HepG2 (cell line): ENCODE data around the gene TMEM217.

Experiments used
- ATF2 ChIP-seq: sonication (generic); formaldehyde crosslinking; IDR thresholded peaks from 2 replicates; pipeline ENCODE4 v1.4.0; 2020; ENCODE audit warnings: missing genetic modification reagents
- KDM6A ChIP-seq: IDR thresholded peaks from 2 replicates; pipeline ENCODE4 v1.6.1; 2016; ENCODE audit warnings: low read depth
- KMT2B ChIP-seq: IDR thresholded peaks from 2 replicates; pipeline ENCODE4 v1.6.1; 2016; ENCODE audit warnings: missing genetic modification reagents, missing compliant biosample characterization
- MEIS2 ChIP-seq: sonication (generic); formaldehyde crosslinking; IDR thresholded peaks from 2 replicates; pipeline ENCODE4 v1.9.0; 2021; ENCODE audit warnings: mild to moderate bottlenecking, missing genetic modification reagents
- POGZ ChIP-seq: sonication (generic); formaldehyde crosslinking; IDR thresholded peaks from 2 replicates; pipeline ENCODE4 v1.4.0; 2020; ENCODE audit warnings: mild to moderate bottlenecking, missing genetic modification reagents
- RBM39 ChIP-seq: fragments of 200-400 bp; formaldehyde crosslinking; IDR thresholded peaks from one replicate; pipeline ENCODE4 v1.6.1; 2018; ENCODE audit warnings: antibody characterized with exemption, mild to moderate bottlenecking, low read depth, low read length; ENCODE audit not compliant: poor library complexity, severe bottlenecking
- SSRP1 ChIP-seq: IDR thresholded peaks from 2 replicates; pipeline ENCODE4 v1.6.1; 2016; ENCODE audit warnings: control low read depth
- TOE1 ChIP-seq: sonication (generic); formaldehyde crosslinking; IDR thresholded peaks from 2 replicates; pipeline ENCODE4 v1.4.0; 2020; ENCODE audit warnings: mild to moderate bottlenecking, missing genetic modification reagents
- ZKSCAN1 ChIP-seq: fragments of 150-350 bp; IDR thresholded peaks from 2 replicates; pipeline ENCODE4 v1.6.1; 2014; ENCODE audit warnings: low read length
- ZNF33B ChIP-seq: sonication (generic); formaldehyde crosslinking; IDR thresholded peaks from 2 replicates; pipeline ENCODE4 v1.5.1; 2020; ENCODE audit warnings: mild to moderate bottlenecking, missing genetic modification reagents
- TF ChIP-seq, protein P1 (sequence below): sonication (generic); formaldehyde crosslinking; IDR thresholded peaks from 2 replicates; pipeline ENCODE4 v1.5.0; 2020; ENCODE audit warnings: mild to moderate bottlenecking, missing genetic modification reagents, moderate library complexity

DNA sequence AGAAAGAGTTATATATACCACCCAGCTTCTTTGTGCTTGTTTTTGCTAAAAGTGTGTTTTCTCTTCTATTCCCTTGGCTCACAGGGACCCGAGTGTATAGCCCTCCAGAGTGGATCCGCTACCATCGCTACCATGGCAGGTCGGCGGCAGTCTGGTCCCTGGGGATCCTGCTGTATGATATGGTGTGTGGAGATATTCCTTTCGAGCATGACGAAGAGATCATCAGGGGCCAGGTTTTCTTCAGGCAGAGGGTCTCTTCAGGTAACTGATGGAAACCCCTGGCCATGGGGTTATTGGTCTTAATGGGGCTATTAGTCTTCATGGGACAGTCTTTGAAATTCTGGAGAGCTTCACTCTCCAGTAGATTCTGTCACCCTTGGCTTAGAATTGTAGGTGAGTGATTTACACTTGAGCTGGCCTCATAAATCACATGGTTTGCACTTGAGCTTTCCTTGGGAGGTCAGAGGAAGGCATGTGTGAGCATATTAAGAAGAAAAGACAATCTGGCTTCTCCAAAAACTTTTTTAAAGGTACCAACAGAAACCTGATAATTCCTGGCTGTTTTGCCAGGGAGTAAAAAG lies 84.9 kb downstream of the TMEM217 start:
- no peak for TF ChIP-seq TOE1 (CRISPR knock-in tag)
- no peak for TF ChIP-seq SSRP1 (CRISPR knock-in tag)
- no peak for TF ChIP-seq RBM39
- no peak for TF ChIP-seq KDM6A
- TF ChIP-seq, protein P1, sequence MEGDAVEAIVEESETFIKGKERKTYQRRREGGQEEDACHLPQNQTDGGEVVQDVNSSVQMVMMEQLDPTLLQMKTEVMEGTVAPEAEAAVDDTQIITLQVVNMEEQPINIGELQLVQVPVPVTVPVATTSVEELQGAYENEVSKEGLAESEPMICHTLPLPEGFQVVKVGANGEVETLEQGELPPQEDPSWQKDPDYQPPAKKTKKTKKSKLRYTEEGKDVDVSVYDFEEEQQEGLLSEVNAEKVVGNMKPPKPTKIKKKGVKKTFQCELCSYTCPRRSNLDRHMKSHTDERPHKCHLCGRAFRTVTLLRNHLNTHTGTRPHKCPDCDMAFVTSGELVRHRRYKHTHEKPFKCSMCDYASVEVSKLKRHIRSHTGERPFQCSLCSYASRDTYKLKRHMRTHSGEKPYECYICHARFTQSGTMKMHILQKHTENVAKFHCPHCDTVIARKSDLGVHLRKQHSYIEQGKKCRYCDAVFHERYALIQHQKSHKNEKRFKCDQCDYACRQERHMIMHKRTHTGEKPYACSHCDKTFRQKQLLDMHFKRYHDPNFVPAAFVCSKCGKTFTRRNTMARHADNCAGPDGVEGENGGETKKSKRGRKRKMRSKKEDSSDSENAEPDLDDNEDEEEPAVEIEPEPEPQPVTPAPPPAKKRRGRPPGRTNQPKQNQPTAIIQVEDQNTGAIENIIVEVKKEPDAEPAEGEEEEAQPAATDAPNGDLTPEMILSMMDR (CRISPR knock-in tag) = no peak
- no peak for TF ChIP-seq ATF2
- TF ChIP-seq POGZ = no peak
- TF ChIP-seq ZNF33B (CRISPR knock-in tag) = no peak
- TF ChIP-seq ZKSCAN1 = no peak
- TF ChIP-seq MEIS2 = no peak
- TF ChIP-seq KMT2B (CRISPR knock-in tag) = no peak
